ENCODE data around the gene GTF3A.

The GTF3A gene

DNA sequence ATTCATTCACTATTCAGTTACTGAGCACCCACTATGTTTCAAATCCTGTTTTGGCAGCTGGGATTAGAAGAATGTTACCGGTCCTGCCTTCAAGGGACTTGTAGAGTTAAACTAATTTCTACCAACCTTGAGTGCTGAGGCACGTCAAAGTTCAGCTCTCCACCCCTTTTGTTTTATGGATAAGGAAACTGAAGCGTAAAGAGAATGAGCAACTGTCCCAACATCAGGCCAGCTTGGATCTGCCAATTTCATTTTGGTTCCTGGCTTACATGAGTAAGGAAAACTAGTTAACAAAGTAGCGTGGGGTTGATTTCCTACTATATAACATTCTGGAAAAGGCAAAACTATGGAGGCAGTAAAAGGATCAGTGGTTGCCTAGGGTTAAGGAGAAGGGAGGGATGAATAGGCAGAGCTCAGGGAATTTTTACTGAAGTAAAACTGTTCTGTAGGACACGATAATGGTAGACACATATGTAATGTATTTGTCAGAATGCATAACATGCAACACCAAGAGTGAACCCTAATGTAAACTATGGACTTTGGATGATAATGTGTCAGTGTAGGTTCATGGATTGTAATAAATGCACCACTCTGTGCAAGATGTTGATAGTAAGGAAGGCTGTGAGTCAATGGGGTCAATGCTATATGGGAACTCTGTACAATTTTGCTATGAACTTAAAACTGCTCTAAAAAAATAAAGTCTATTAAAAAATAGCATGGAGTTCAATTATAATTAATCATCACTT lies 45.8 kb downstream of the GTF3A start:
- TF ChIP-seq, protein P1, sequence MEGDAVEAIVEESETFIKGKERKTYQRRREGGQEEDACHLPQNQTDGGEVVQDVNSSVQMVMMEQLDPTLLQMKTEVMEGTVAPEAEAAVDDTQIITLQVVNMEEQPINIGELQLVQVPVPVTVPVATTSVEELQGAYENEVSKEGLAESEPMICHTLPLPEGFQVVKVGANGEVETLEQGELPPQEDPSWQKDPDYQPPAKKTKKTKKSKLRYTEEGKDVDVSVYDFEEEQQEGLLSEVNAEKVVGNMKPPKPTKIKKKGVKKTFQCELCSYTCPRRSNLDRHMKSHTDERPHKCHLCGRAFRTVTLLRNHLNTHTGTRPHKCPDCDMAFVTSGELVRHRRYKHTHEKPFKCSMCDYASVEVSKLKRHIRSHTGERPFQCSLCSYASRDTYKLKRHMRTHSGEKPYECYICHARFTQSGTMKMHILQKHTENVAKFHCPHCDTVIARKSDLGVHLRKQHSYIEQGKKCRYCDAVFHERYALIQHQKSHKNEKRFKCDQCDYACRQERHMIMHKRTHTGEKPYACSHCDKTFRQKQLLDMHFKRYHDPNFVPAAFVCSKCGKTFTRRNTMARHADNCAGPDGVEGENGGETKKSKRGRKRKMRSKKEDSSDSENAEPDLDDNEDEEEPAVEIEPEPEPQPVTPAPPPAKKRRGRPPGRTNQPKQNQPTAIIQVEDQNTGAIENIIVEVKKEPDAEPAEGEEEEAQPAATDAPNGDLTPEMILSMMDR (IDR thresholded peaks at IDR 0.05; ENCODE audit: low read depth, low read length, missing control alignments): no peak
- no peak overlapping the region for H3K4me3 ChIP-seq (ENCODE audit: low read depth, low read length)
- DNase-seq (ENCODE audit: low read depth): no peak
- in situ Hi-C loops (cut with HindIII; ENCODE audit: low sequenced_read_pairs): no loop called here

DNA sequence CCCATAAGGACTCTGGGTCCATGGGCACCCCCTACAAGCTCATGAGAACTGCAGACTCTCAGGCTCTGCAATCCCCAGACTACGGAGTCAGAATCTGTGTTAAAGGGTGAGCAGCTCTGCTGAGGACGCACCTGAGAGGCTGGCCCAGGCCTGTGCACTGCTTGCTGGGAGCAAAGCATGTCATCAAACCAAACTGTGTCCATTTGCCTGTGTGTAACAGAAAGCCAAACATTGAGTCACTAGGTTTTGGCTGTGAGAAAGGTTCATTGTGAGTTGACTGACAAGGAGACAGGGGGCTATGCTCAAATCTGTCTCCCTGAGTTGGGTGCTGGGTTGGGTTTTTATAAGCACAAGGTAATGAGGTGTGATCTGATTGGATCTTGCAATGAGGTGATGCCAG lies 48.0 kb downstream of the GTF3A start:
- in situ Hi-C loops (cut with HindIII; ENCODE audit: low sequenced_read_pairs): no loop called here
- no peak overlapping the region for H3K4me3 ChIP-seq (ENCODE audit: low read depth, low read length)
- no peak for DNase-seq (ENCODE audit: low read depth)
- TF ChIP-seq, protein P1 (IDR thresholded peaks at IDR 0.05; ENCODE audit: low read depth, low read length, missing control alignments): no peak

DNA sequence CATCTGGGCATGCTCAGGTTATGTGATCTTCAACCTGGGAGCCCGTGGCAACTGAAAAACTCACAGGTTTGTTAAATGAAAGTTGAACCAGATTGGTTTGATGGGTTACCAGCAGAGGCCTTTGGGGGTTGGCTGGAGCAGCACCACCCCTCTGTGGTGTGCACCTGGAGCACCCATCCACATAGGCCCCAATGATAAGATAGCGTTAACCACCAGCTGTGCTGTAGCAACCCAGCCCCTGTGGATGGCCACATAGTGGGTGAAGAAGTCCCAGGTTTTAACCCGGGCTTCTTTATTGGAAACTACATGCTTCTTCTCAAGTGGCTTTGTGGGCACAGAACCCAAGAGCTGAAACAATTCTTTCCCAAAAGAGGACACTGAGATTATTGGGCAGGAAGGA lies 48.5 kb downstream of the GTF3A start:
- in situ Hi-C loops (cut with HindIII; ENCODE audit: low sequenced_read_pairs): no loop called here
- no peak overlapping the region for H3K4me3 ChIP-seq (ENCODE audit: low read depth, low read length)
- no peak for DNase-seq (ENCODE audit: low read depth)
- TF ChIP-seq, protein P1 (IDR thresholded peaks at IDR 0.05; ENCODE audit: low read depth, low read length, missing control alignments): no peak

DNA sequence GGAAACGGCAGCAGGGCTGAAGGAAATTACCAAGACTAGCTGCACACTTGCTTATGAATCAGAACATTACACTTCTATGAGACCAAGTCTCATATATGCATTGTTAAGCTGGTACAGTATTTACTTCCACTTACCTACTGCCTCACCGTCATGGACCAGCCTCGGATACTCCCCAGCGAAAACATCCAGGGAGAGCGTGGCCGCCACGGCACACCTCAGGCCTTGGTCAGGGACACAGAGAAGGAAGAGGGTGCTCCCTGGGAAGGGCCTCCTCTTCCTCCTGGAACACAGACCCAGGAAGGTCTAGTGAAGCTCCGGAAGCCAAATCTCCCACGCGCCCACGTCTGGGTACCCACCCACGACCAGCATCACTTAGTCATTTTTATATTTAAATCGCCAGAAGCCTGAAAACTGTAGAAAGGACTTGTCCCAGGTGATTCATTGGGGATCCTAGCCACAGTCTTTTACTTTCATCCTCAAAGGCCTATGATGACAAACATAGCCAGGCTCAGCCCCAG lies 50.4 kb downstream of the GTF3A start:
- H3K4me3 ChIP-seq (ENCODE audit: low read depth, low read length): no peak overlapping the region
- in situ Hi-C loops (cut with HindIII; ENCODE audit: low sequenced_read_pairs): no loop called here
- DNase-seq (ENCODE audit: low read depth): no peak
- TF ChIP-seq, protein P1 (IDR thresholded peaks at IDR 0.05; ENCODE audit: low read depth, low read length, missing control alignments): no peak

DNA sequence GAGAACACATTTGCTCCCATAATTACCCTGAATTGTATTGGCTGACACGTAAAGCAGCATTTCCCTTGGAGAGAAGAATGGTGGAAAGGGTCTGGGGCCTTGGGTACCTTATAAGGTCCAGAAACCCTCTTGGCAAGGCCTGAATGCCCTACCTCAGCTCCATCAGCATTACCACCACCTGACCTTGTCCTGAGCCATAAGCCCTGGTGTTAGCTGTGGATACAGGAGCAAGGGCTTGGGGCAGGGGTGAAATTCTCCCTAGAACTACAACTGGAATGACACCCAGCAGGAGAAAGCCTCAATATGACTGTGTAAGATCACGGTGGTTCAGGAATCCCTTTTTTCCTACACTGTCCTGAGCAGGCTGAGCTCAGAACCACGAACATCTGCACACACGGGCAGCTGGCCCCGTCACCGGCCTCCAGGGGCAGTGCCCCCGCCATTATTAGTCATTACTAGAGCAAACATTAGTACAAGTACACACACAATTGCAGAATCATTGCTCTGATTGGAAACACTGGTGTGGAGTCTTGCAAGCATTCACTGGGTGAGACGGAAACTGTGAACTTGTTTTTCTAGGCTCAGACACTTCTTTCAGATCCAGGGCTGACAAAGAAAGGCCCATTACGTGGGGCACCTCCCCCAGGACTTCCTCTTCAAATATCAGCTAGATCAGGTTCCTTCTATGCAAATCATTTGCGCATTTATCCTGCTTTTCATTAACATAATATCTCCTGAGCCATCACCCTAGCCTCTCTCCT lies 52.7 kb downstream of the GTF3A start:
- TF ChIP-seq, protein P1 (IDR thresholded peaks at IDR 0.05; ENCODE audit: low read depth, low read length, missing control alignments): no peak
- no peak overlapping the region for H3K4me3 ChIP-seq (ENCODE audit: low read depth, low read length)
- in situ Hi-C loops (cut with HindIII; ENCODE audit: low sequenced_read_pairs): no loop called here
- DNase-seq (ENCODE audit: low read depth): no peak

DNA sequence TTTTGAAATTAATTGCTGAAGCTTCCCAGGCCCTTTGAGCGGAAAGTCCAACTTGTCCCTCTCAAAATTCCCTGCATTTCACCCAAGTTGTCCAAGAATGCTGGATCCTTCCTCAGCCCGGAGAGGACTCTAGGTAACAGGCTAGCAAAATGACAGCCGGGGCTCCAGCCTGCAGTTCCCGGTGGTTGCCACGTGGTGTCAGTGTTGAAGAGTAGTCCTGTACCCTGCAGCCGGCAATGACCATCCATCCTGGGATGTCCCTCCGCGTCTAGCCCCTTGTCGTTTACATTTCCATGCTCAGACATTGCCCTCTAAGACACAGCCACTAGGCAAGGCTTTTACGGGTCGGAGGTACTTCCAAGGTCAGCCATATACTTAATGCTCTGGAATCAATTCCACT lies 57.3 kb downstream of the GTF3A start:
- DNase-seq (ENCODE audit: low read depth): no peak
- in situ Hi-C loops (cut with HindIII; ENCODE audit: low sequenced_read_pairs): no loop called here
- H3K4me3 ChIP-seq (ENCODE audit: low read depth, low read length): no peak overlapping the region
- TF ChIP-seq, protein P1 (IDR thresholded peaks at IDR 0.05; ENCODE audit: low read depth, low read length, missing control alignments): peak; percentile 55

Measured in astrocyte of the cerebellum (primary cell).